GM19193 (cell line): ENCODE results near the gene TMEM178B.

Experiments
- POLR2A ChIP-seq: IDR thresholded peaks from 4 replicates; pipeline ENCODE4 v1.6.1; 2011; ENCODE audit not compliant: insufficient read depth, insufficient read length; ENCODE audit errors: extremely low read depth

The TMEM178B gene

GRCh38 chr7:141073641-141074161 is at the start of gene TMEM178B:
Gene TMEM178B, plus strand, starts transcription at chr7:141074064.
- TF ChIP-seq POLR2A = no peak

- TF ChIP-seq POLR2A = no peak
These were observed 49.2 kb upstream of the TMEM178B start for GRCh38 chr7:141024668-141025067.

- no peak for TF ChIP-seq POLR2A
These were observed 46.8 kb upstream of the TMEM178B start for GRCh38 chr7:141027043-141027442.

GRCh38 chr7:141028767-141029166 is 45.1 kb upstream of the TMEM178B start:
- no peak for TF ChIP-seq POLR2A

GRCh38 chr7:141039376-141039775 is 34.5 kb upstream of the TMEM178B start:
- TF ChIP-seq POLR2A = no peak

GRCh38 chr7:141042222-141043193 is 31.4 kb upstream of the TMEM178B start:
- TF ChIP-seq POLR2A = no peak

- TF ChIP-seq POLR2A = no peak
These were observed 30.2 kb upstream of the TMEM178B start for GRCh38 chr7:141043616-141044015.

- TF ChIP-seq POLR2A = no peak
These were observed 28.6 kb upstream of the TMEM178B start for GRCh38 chr7:141045126-141045841.

- TF ChIP-seq POLR2A = no peak
These were observed 27.8 kb upstream of the TMEM178B start for GRCh38 chr7:141045842-141046620.

- TF ChIP-seq POLR2A = no peak
These were observed 20.2 kb upstream of the TMEM178B start for GRCh38 chr7:141053626-141054025.

- no peak for TF ChIP-seq POLR2A
These were observed 18.7 kb upstream of the TMEM178B start for GRCh38 chr7:141055146-141055545.

GRCh38 chr7:141057788-141058187 is 16.1 kb upstream of the TMEM178B start:
- no peak for TF ChIP-seq POLR2A

- no peak for TF ChIP-seq POLR2A
These were observed 2.5 kb upstream of the TMEM178B start for GRCh38 chr7:141071260-141071854.

GRCh38 chr7:141071855-141072547 is 1.9 kb upstream of the TMEM178B start:
- no peak for TF ChIP-seq POLR2A

- TF ChIP-seq POLR2A = no peak
These were observed 1.2 kb upstream of the TMEM178B start for GRCh38 chr7:141072548-141073172.
